ENCODE results near the gene SSR4. TPM values are rescaled to one million over a fixed set of nuclear protein-coding genes. Genes with fewer than 3 reads are reported as not detected.

The SSR4 gene
- total RNA-seq, 2 experiments from 2014 or later = 165 to 186 TPM

DNA sequence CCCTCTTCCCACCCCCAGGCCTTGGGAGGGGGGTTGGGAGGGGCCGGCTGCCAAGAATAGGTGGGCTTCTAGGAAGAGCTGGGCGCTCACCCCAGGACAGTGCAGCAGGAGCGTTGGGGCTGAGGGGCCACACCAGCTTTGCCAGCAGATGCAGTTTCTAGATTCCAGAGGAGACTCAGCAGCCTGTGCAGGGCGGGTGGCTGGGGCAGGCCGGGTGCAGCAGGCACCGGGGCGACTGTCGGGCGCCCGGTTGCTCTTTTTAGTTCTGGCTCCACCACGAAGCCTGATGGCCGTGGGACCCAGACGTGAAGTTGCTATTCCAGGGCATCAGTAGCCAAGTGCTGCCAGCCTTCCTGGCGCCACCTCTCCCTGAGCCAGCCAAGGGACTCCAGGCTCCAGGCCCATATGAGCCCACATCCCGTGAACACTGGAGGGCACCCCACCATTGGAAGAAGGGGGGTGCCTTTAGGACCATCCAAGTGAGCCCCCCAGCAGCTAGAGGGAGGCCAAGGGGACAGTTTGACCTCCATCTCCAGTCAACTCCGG, 5.8 kb downstream of the SSR4 start:
- Histone ChIP-seq H2AFZ (ENCODE audit: low read length) (no peak overlapping the region), H3K36me3 (ENCODE audit: insufficient read depth, low read length) (peaks cover 36% of the 10 kb centered on the region), H4K20me1 (ENCODE audit: insufficient read depth, low read length) (no peaks in the 10 kb centered on the region), H3K9me2 (ENCODE audit: insufficient read depth, low read length) (no peaks in the 10 kb centered on the region), H3K4me3 (ENCODE audit: low read depth, low read length, poor library complexity, severe bottlenecking) (no peak overlapping the region), H3K79me2 (ENCODE audit: insufficient read depth, low read depth, low read length) (peaks cover 8% of the 10 kb centered on the region), H3K9me3 (ENCODE audit: low read length) (no peaks in the 10 kb centered on the region), H3K4me1 (ENCODE audit: insufficient read depth, low read length, poor library complexity, severe bottlenecking) (peaks cover 14% of the 10 kb centered on the region), H3K4me2 (ENCODE audit: low read length) (no peak overlapping the region), H3K27ac (ENCODE audit: low read depth, low read length, poor library complexity, severe bottlenecking) (no peak overlapping the region)
- ChIA-PET CTCF (ENCODE audit: unreplicated experiment) (no interaction called here), POLR2A (no interaction called here)
- DNase-seq (ENCODE audit: low spot score) = no peak
- intact Hi-C loops (cut with micrococcal nuclease; ENCODE audit: unreplicated experiment) = no loop called here
- BruUV-seq (replicated peaks) = no TSS peak
- no peak for TF ChIP-seq EZH2phosphoT487 (IDR thresholded peaks at IDR 0.05; ENCODE audit: borderline replicate concordance, low read depth, low read length)
- no peak for TF ChIP-seq CTCF (conservative IDR thresholded peaks at IDR 0.05; ENCODE audit: low read length)

- Histone ChIP-seq H3K27ac (ENCODE audit: low read depth, low read length, poor library complexity, severe bottlenecking) (no peak overlapping the region), H4K20me1 (ENCODE audit: insufficient read depth, low read length) (no peaks in the 10 kb centered on the region), H3K9me3 (ENCODE audit: low read length) (no peaks in the 10 kb centered on the region), H3K4me3 (ENCODE audit: low read depth, low read length, poor library complexity, severe bottlenecking) (no peak overlapping the region), H3K4me2 (ENCODE audit: low read length) (no peak overlapping the region), H3K36me3 (ENCODE audit: insufficient read depth, low read length) (peaks cover 36% of the 10 kb centered on the region), H3K4me1 (ENCODE audit: insufficient read depth, low read length, poor library complexity, severe bottlenecking) (peaks cover 9% of the 10 kb centered on the region), H2AFZ (ENCODE audit: low read length) (no peak overlapping the region), H3K79me2 (ENCODE audit: insufficient read depth, low read depth, low read length) (peaks cover 3% of the 10 kb centered on the region; the same call in 1 of the 2 replicates), H3K9me2 (ENCODE audit: insufficient read depth, low read length) (no peaks in the 10 kb centered on the region)
- ChIA-PET CTCF (ENCODE audit: unreplicated experiment) (no interaction called here), POLR2A (no interaction called here)
- no peak for TF ChIP-seq EZH2phosphoT487 (IDR thresholded peaks at IDR 0.05; ENCODE audit: borderline replicate concordance, low read depth, low read length)
- TF ChIP-seq CTCF (conservative IDR thresholded peaks at IDR 0.05; ENCODE audit: low read length) = no peak
- intact Hi-C loops (cut with micrococcal nuclease; ENCODE audit: unreplicated experiment) = no loop called here
- BruUV-seq (replicated peaks) = no TSS peak
- no peak for DNase-seq (ENCODE audit: low spot score)
Observed at GRCh38 chrX:153800746-153801145, 6.3 kb downstream of the SSR4 start.

- no peaks in the 10 kb centered on the region for H3K79me2 ChIP-seq (ENCODE audit: insufficient read depth, low read depth, low read length)
- no peak overlapping the region for H3K4me2 ChIP-seq (ENCODE audit: low read length)
- BruUV-seq (replicated peaks) = no TSS peak
- no peaks in the 10 kb centered on the region for H4K20me1 ChIP-seq (ENCODE audit: insufficient read depth, low read length)
- no peak overlapping the region for H3K27ac ChIP-seq (ENCODE audit: low read depth, low read length, poor library complexity, severe bottlenecking)
- no peak for TF ChIP-seq EZH2phosphoT487 (IDR thresholded peaks at IDR 0.05; ENCODE audit: borderline replicate concordance, low read depth, low read length)
- TF ChIP-seq CTCF (conservative IDR thresholded peaks at IDR 0.05; ENCODE audit: low read length) = no peak
- peaks cover 27% of the 10 kb centered on the region for H3K36me3 ChIP-seq (ENCODE audit: insufficient read depth, low read length)
- intact Hi-C loops (cut with micrococcal nuclease; ENCODE audit: unreplicated experiment) = no loop called here
- DNase-seq (ENCODE audit: low spot score) = no peak
- ChIA-PET CTCF (ENCODE audit: unreplicated experiment) (no interaction called here), POLR2A (no interaction called here)
- H3K4me3 ChIP-seq (ENCODE audit: low read depth, low read length, poor library complexity, severe bottlenecking) = no peak overlapping the region
- no peaks in the 10 kb centered on the region for H3K9me2 ChIP-seq (ENCODE audit: insufficient read depth, low read length)
- H2AFZ ChIP-seq (ENCODE audit: low read length) = no peak overlapping the region
- no peaks in the 10 kb centered on the region for H3K4me1 ChIP-seq (ENCODE audit: insufficient read depth, low read length, poor library complexity, severe bottlenecking)
- H3K9me3 ChIP-seq (ENCODE audit: low read length) = no peaks in the 10 kb centered on the region
Observed at GRCh38 chrX:153801669-153802068, 7.2 kb downstream of the SSR4 start.

Data from OCI-LY7 (cell line).